IMR-90 (cell line): Measurements from ENCODE around the gene AGR3.

Source experiments
- BHLHE40 ChIP-seq: fragments of 150-350 bp; IDR thresholded peaks from 2 replicates; pipeline ENCODE4 v1.6.1; 2016; ENCODE audit warnings: mild to moderate bottlenecking, low read depth, low read length
- CEBPB ChIP-seq: IDR thresholded peaks from 2 replicates; pipeline ENCODE4 v1.6.1; 2012; ENCODE audit warnings: low read depth, low read length, improper control_type of control experiment
- CTCF ChIP-seq: conservative IDR thresholded peaks from 2 replicates; pipeline ENCODE4 v1.5.1; 2012; ENCODE audit warnings: mild to moderate bottlenecking, low read depth, low read length, improper control_type of control experiment
- ELK1 ChIP-seq: fragments of 150-350 bp; IDR thresholded peaks from 2 replicates; pipeline ENCODE4 v1.6.1; 2016; ENCODE audit warnings: low read depth, mild to moderate bottlenecking, low read length, moderate library complexity, borderline replicate concordance
- MAFK ChIP-seq: IDR thresholded peaks from 2 replicates; pipeline ENCODE4 v1.6.1; 2012; ENCODE audit warnings: low read depth, low read length, improper control_type of control experiment
- MAZ ChIP-seq: IDR thresholded peaks from 2 replicates; pipeline ENCODE4 v1.6.1; 2012; ENCODE audit warnings: low read depth, mild to moderate bottlenecking, low read length, improper control_type of control experiment, moderate library complexity, borderline replicate concordance
- MXI1 ChIP-seq: IDR thresholded peaks from 2 replicates; pipeline ENCODE4 v1.6.1; 2012; ENCODE audit warnings: low read depth, mild to moderate bottlenecking, low read length, moderate library complexity, borderline replicate concordance
- NFE2L2 ChIP-seq: fragments of 150-350 bp; IDR thresholded peaks from 2 replicates; pipeline ENCODE4 v1.6.1; 2016; ENCODE audit warnings: low read depth, mild to moderate bottlenecking, low read length
- POLR2A ChIP-seq: IDR thresholded peaks from 2 replicates; pipeline ENCODE4 v1.6.1; 2012; ENCODE audit warnings: mild to moderate bottlenecking, low read depth, low read length
- RAD21 ChIP-seq: IDR thresholded peaks from 2 replicates; pipeline ENCODE4 v1.6.1; 2012; ENCODE audit warnings: low read length, improper control_type of control experiment
- RCOR1 ChIP-seq: IDR thresholded peaks from 2 replicates; pipeline ENCODE4 v1.6.1; 2012; ENCODE audit warnings: mild to moderate bottlenecking, low read length, improper control_type of control experiment; ENCODE audit not compliant: insufficient replicate concordance
- RFX5 ChIP-seq: IDR thresholded peaks from 2 replicates; pipeline ENCODE4 v1.8.0; 2012; ENCODE audit warnings: low read depth, mild to moderate bottlenecking, low read length, moderate library complexity
- SMC3 ChIP-seq: fragments of 150-350 bp; IDR thresholded peaks from 2 replicates; pipeline ENCODE4 v1.6.1; 2016; ENCODE audit warnings: low read depth, mild to moderate bottlenecking, antibody characterized with exemption, low read length, moderate library complexity
- USF2 ChIP-seq: fragments of 150-350 bp; IDR thresholded peaks from 2 replicates; pipeline ENCODE4 v1.6.1; 2017; ENCODE audit warnings: mild to moderate bottlenecking, antibody characterized with exemption, low read length, low read depth

- TF ChIP-seq CTCF (no peak), POLR2A (no peak), CEBPB (no peak), MXI1 (no peak), RFX5 (no peak), RAD21 (no peak), MAZ (no peak), BHLHE40 (no peak), NFE2L2 (no peak), SMC3 (no peak), USF2 (no peak), RCOR1 (no peak), MAFK (no peak), ELK1 (no peak)
Observed at GRCh38 chr7:16912540-16912939, 30.8 kb upstream of the AGR3 start.
